GM23338 (cell line): ENCODE data around the gene PPP2R3B. TPM values are rescaled to one million over a fixed set of nuclear protein-coding genes. Genes with fewer than 3 reads are reported as not detected.
A peak's percentile ranks its signal among the peaks of the same experiment; 100 is the strongest.

Source experiments
- ATAC-seq: fragments of 200-7000 bp; cut with Tn5 transposase; 3 replicates; pipeline ENCODE4 v1.9.1; 2020
- DNase-seq: peaks from one replicate; pipeline ENCODE4 v3.0.0-alpha.2; 2015; ENCODE audit warnings: low spot score
- H2AFZ ChIP-seq: fragments of 200-600 bp; sonication (generic); 2 replicates; pipeline ENCODE4 v1.8.0; 2016; ENCODE audit warnings: antibody characterized with exemption, mild to moderate bottlenecking, moderate library complexity
- H3F3A ChIP-seq: fragments of 200-600 bp; sonication (generic); replicated peaks from 2 replicates; pipeline ENCODE4 v1.8.0; 2017; ENCODE audit warnings: antibody characterized with exemption, mixed run types, low read depth
- H3K27ac ChIP-seq: fragments of 200-600 bp; sonication (generic); 2 replicates; pipeline ENCODE4 v1.6.1; 2016; ENCODE audit warnings: low read depth
- H3K27me3 ChIP-seq: fragments of 200-600 bp; sonication (generic); 2 replicates; pipeline ENCODE4 v1.8.0; 2016; ENCODE audit warnings: mild to moderate bottlenecking, mixed run types, moderate library complexity; ENCODE audit not compliant: insufficient read depth
- H3K36me3 ChIP-seq: fragments of 200-600 bp; sonication (generic); 2 replicates; pipeline ENCODE4 v1.8.0; 2016; ENCODE audit warnings: mild to moderate bottlenecking; ENCODE audit not compliant: insufficient read depth
- H3K4me1 ChIP-seq: fragments of 200-600 bp; sonication (generic); 2 replicates; pipeline ENCODE4 v1.8.0; 2016; ENCODE audit warnings: mild to moderate bottlenecking, moderate library complexity; ENCODE audit not compliant: insufficient read depth
- H3K4me2 ChIP-seq: fragments of 200-600 bp; sonication (generic); 2 replicates; pipeline ENCODE4 v1.7.1; 2017; ENCODE audit warnings: mixed run types
- H3K4me3 ChIP-seq: fragments of 200-600 bp; sonication (generic); 2 replicates; pipeline ENCODE4 v1.6.1; 2016; ENCODE audit warnings: mixed run types
- H3K79me2 ChIP-seq: fragments of 200-600 bp; sonication (generic); replicated peaks from 2 replicates; pipeline ENCODE4 v1.8.0; 2017; ENCODE audit warnings: mild to moderate bottlenecking; ENCODE audit not compliant: insufficient read depth
- H3K9me2 ChIP-seq: fragments of 200-600 bp; sonication (generic); 2 replicates; pipeline ENCODE4 v1.8.0; 2017; ENCODE audit not compliant: insufficient read depth
- H4K20me1 ChIP-seq: fragments of 200-600 bp; sonication (generic); replicated peaks from 2 replicates; pipeline ENCODE4 v1.8.0; 2017; ENCODE audit warnings: mild to moderate bottlenecking; ENCODE audit not compliant: insufficient read depth
- H3K27ac Mint-ChIP-seq: 2 replicates; pipeline ENCODE4 v1.8.0; 2020; ENCODE audit warnings: inconsistent platforms, mild to moderate bottlenecking, moderate library complexity, mixed read lengths
- H3K27me3 Mint-ChIP-seq: 3 replicates; pipeline ENCODE4 v1.8.0; 2022; ENCODE audit warnings: low read depth, mild to moderate bottlenecking, moderate library complexity, mixed read lengths, inconsistent platforms; ENCODE audit not compliant: insufficient read depth, poor library complexity
- H3K36me3 Mint-ChIP-seq: 3 replicates; pipeline ENCODE4 v1.8.0; 2021; ENCODE audit warnings: low read depth, mild to moderate bottlenecking, inconsistent platforms, moderate library complexity, mixed read lengths
- H3K4me1 Mint-ChIP-seq: 3 replicates; pipeline ENCODE4 v1.8.0; 2020; ENCODE audit warnings: mild to moderate bottlenecking, inconsistent platforms, mixed read lengths
- H3K4me3 Mint-ChIP-seq: 3 replicates; pipeline ENCODE4 v1.8.0; 2021; ENCODE audit warnings: moderate library complexity, mild to moderate bottlenecking, inconsistent platforms, mixed read lengths
- H3K9me3 Mint-ChIP-seq: 3 replicates; pipeline ENCODE4 v1.8.0; 2020; ENCODE audit warnings: moderate library complexity, mild to moderate bottlenecking, inconsistent platforms, mixed read lengths
- ETS1 ChIP-seq: IDR thresholded peaks from 2 replicates; pipeline ENCODE4 v1.6.1; 2016; ENCODE audit warnings: antibody characterized with exemption
- EZH2phosphoT487 ChIP-seq: fragments of 200-600 bp; sonication (generic); IDR thresholded peaks from one replicate; pipeline ENCODE4 v1.8.1; 2018; ENCODE audit warnings: antibody characterized with exemption; ENCODE audit not compliant: unreplicated experiment
- JUNB ChIP-seq: IDR thresholded peaks from one replicate; pipeline ENCODE4 v1.6.1; 2016; ENCODE audit warnings: antibody characterized with exemption; ENCODE audit not compliant: unreplicated experiment
- POLR2AphosphoS5 ChIP-seq: IDR thresholded peaks from 2 replicates; pipeline ENCODE4 v1.6.1; 2016; ENCODE audit warnings: antibody characterized with exemption, low read depth
- REST ChIP-seq: IDR thresholded peaks from one replicate; pipeline ENCODE4 v1.6.1; 2018; ENCODE audit warnings: antibody characterized with exemption; ENCODE audit not compliant: unreplicated experiment
- STAT1 ChIP-seq: IDR thresholded peaks from one replicate; pipeline ENCODE4 v1.6.1; 2016; ENCODE audit warnings: antibody characterized with exemption; ENCODE audit not compliant: unreplicated experiment
- ZNF114 ChIP-seq: fragments of 250-450 bp; sonication (Bioruptor Pico); IDR thresholded peaks from 2 replicates; pipeline ENCODE4 v1.5.0; 2020; ENCODE audit warnings: mild to moderate bottlenecking, moderate library complexity
- ZNF331 ChIP-seq: fragments of 250-450 bp; sonication (Bioruptor Pico); IDR thresholded peaks from 2 replicates; pipeline ENCODE4 v1.5.0; 2020; ENCODE audit warnings: low read depth, mild to moderate bottlenecking, moderate library complexity
- ZNF462 ChIP-seq: fragments of 250-450 bp; sonication (Bioruptor Pico); IDR thresholded peaks from 2 replicates; pipeline ENCODE4 v1.5.0; 2020; ENCODE audit warnings: mild to moderate bottlenecking, moderate library complexity
- polyA plus RNA-seq: library from polyadenylated mRNA; unstranded; fragments of >200 nt; fragmentation: Nextera tagmentation; extraction: Ambion mirVana; gene quantifications from 2 replicates; pipeline ENCODE4 v1.2.1, GENCODE V29; 2016
- total RNA-seq: library from RNA; depleted of rRNA; stranded (reverse); fragments of >200 nt; shearing (Covaris generic); gene quantifications from 2 replicates; pipeline ENCODE4 v1.2.3, GENCODE V29; 2014

The PPP2R3B gene
- total and polyA plus RNA-seq, 2 experiments from 2014 or later: 50.1 to 104 TPM

DNA sequence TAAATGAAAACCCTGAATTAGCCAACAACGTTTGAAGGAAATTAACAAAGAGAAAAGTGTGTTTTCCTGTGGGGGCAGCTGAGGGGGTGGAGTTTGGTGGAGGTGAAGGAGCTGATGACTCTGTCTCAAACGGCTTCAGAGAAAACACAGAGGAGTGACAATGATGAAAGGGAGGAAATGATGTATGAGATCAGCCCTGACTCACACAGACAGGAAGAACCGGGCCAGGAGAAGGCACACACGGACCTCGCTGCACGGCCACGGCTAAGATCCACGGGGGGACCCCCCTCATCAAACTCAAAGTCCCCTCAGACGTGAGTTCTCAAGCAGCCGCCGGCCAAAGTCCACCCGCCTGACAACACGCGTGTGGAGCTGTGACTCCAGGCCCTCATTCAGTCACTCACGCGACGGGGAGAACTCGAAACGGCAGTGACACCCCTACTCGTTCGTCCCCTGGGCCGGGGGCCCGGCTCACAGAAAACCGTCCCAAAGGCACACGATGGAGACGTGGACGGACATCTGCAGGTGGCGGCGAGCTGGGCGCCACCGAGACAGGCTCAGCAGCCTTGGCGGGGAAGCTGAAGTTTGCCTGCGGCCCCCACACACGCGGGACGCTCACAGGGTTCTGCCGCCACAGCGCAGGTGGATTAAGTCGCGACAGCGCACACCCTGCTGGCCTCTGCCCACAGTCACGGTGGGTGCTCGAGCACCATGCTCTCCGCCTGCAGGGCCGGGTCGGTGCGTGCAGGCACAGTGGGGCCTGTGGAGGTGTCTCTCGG lies 28.8 kb downstream of the PPP2R3B start:
- Histone ChIP-seq H3K9me2 (no peaks in the 10 kb centered on the region), H3K27ac (peak overlapping the region; percentile 42; the same call in 1 of the 2 replicates), H3K79me2 (peaks cover 57% of the 10 kb centered on the region), H3K4me3 (no peak overlapping the region), H3F3A (no peaks in the 10 kb centered on the region), H3K36me3 (no peaks in the 10 kb centered on the region; the same call in 1 of the 2 replicates), H4K20me1 (peaks cover 16% of the 10 kb centered on the region), H3K4me1 (no peaks in the 10 kb centered on the region), H3K4me2 (no peak overlapping the region), H3K27me3 (no peaks in the 10 kb centered on the region), H2AFZ (no peak overlapping the region)
- Mint-ChIP-seq H3K36me3 (peaks cover 68% of the 10 kb centered on the region), H3K4me1 (no peaks in the 10 kb centered on the region), H3K27me3 (peaks cover 5% of the 10 kb centered on the region), H3K4me3 (no peak overlapping the region; the same call in 2 of the 3 replicates), H3K9me3 (no peaks in the 10 kb centered on the region; the same call in 2 of the 3 replicates), H3K27ac (no peak overlapping the region)
- no peak for TF ChIP-seq ZNF114 (CRISPR knock-in tag)
- no peak for TF ChIP-seq ETS1
- TF ChIP-seq REST: no peak
- no peak for TF ChIP-seq STAT1
- no peak for TF ChIP-seq ZNF462 (CRISPR knock-in tag)
- TF ChIP-seq ZNF331 (CRISPR knock-in tag): no peak
- no peak for TF ChIP-seq POLR2AphosphoS5
- TF ChIP-seq JUNB: no peak
- no peak for TF ChIP-seq EZH2phosphoT487
- ATAC-seq (peak; percentile 18; the same call in 2 of the 3 replicates), DNase-seq (no peak)
